GM12878 (cell line): ENCODE measurements around the gene DDX54. TPM values are rescaled to one million over a fixed set of nuclear protein-coding genes. Genes with fewer than 3 reads are reported as not detected.

Source experiments
- ATAC-seq: fragments of 200-7000 bp; cut with Tn5 transposase; 3 replicates; pipeline ENCODE4 v1.9.1; 2020; ENCODE audit warnings: mild to moderate bottlenecking, moderate library complexity
- BruUV-seq: library from RNA; stranded (reverse); fragments of 400-500 nt; replicated peaks from 2 replicates; lab custom pipeline; 2021; lab: Mats Ljungman, UMichigan
- CTCF ChIA-PET: fragments of 300-600 bp; sonication (Branson Sonifier 250); formaldehyde crosslinking; extraction: SDS; loops from one replicate; lab custom pipeline; 2021; ENCODE audit warnings: inconsistent platforms; lab: Yijun Ruan, JAX
- POLR2A ChIA-PET: fragments of 350-600 bp; formaldehyde crosslinking; extraction: SDS; loops from one replicate; lab custom pipeline; 2021; ENCODE audit warnings: inconsistent platforms; lab: Charles Lee
- RAD21 ChIA-PET: fragments of 300-600 bp; sonication (Branson Sonifier 250); formaldehyde crosslinking; loops from one replicate; lab custom pipeline; 2023; ENCODE audit warnings: antibody characterized with exemption; ENCODE audit not compliant: unreplicated experiment; lab: Charles Lee
- SMC1A ChIA-PET: fragments of 300-600 bp; sonication (Branson Sonifier 250); formaldehyde crosslinking; loops from one replicate; lab custom pipeline; 2023; ENCODE audit not compliant: unreplicated experiment, uncharacterized antibody; lab: Charles Lee
- DNase-seq: peaks from one replicate; pipeline ENCODE4 v3.0.0-alpha.2; 2011; ENCODE audit warnings: low read depth, low spot score
- FAIRE-seq: peaks from 3 replicates; lab custom pipeline; 2011; peaks lifted over from hg19 to GRCh38; lab: Jason Lieb, UNC
- H2AFZ ChIP-seq: 2 replicates; pipeline ENCODE4 v1.6.0; 2011; ENCODE audit warnings: low read depth, low read length, control low read depth; ENCODE audit not compliant: control insufficient read depth
- H3K27ac ChIP-seq: 2 replicates; pipeline ENCODE4 v1.5.1; 2011; ENCODE audit warnings: control low read depth; ENCODE audit not compliant: control insufficient read depth, insufficient read depth
- H3K27me3 ChIP-seq, 2 experiments: replicated peaks in 1 of 2; 2 replicates each; pipeline versions ENCODE4 v1.6.0 to v1.6.1; 2011; ENCODE audit warnings: low read length in 1 of 2; ENCODE audit not compliant: control insufficient read depth in 2 of 2, insufficient read depth in 2 of 2
- H3K36me3 ChIP-seq, 2 experiments: 2 replicates each; pipeline ENCODE4 v1.5.1; 2011; ENCODE audit warnings: low read length in 1 of 2; ENCODE audit not compliant: control insufficient read depth in 2 of 2, insufficient read depth in 2 of 2
- H3K4me1 ChIP-seq: 2 replicates; pipeline ENCODE4 v1.6.1; 2011; ENCODE audit warnings: mild to moderate bottlenecking, low read length, moderate library complexity, mixed read lengths; ENCODE audit not compliant: control insufficient read depth, insufficient read depth
- H3K4me2 ChIP-seq: 2 replicates; pipeline ENCODE4 v1.6.0; 2011; ENCODE audit warnings: control low read depth; ENCODE audit not compliant: control insufficient read depth, insufficient read depth
- H3K4me3 ChIP-seq: fragments of 200-600 bp; sonication (generic); 2 replicates; pipeline ENCODE4 v1.5.1; 2016
- H3K79me2 ChIP-seq: 2 replicates; pipeline ENCODE4 v1.6.0; 2011; ENCODE audit warnings: low read length; ENCODE audit not compliant: control insufficient read depth, insufficient read depth
- H3K9ac ChIP-seq: 2 replicates; pipeline ENCODE4 v1.8.0; 2011; ENCODE audit warnings: low read length, control low read depth, mixed read lengths; ENCODE audit not compliant: control insufficient read depth, insufficient read depth
- H3K9me3 ChIP-seq: replicated peaks from 3 replicates; pipeline ENCODE4 v1.5.1; 2011; ENCODE audit warnings: mild to moderate bottlenecking, low read length; ENCODE audit not compliant: control insufficient read depth, insufficient read depth
- H4K20me1 ChIP-seq: 2 replicates; pipeline ENCODE4 v1.6.0; 2011; ENCODE audit not compliant: control insufficient read depth, insufficient read depth
- CHD1 ChIP-seq: IDR thresholded peaks from 2 replicates; pipeline ENCODE4 v1.6.1; 2012; ENCODE audit warnings: low read depth, low read length, improper control_type of control experiment
- ESRRA ChIP-seq: IDR thresholded peaks from 2 replicates; pipeline ENCODE4 v1.6.1; 2012; ENCODE audit warnings: mild to moderate bottlenecking, low read length, improper control_type of control experiment
- JUNB ChIP-seq: IDR thresholded peaks from 2 replicates; pipeline ENCODE4 v1.6.1; 2016; ENCODE audit warnings: antibody characterized with exemption, mild to moderate bottlenecking
- MTA2 ChIP-seq: fragments of 450-650 bp; IDR thresholded peaks from 2 replicates; pipeline ENCODE4 v1.6.1; 2016; ENCODE audit warnings: low read depth, mild to moderate bottlenecking, moderate library complexity
- NFYB ChIP-seq: IDR thresholded peaks from 2 replicates; pipeline ENCODE4 v1.6.1; 2011; ENCODE audit warnings: low read depth, mild to moderate bottlenecking, low read length, improper control_type of control experiment, moderate library complexity; ENCODE audit not compliant: insufficient read depth
- POU2F2 ChIP-seq: IDR thresholded peaks from 3 replicates; pipeline ENCODE4 v1.6.1; 2011; ENCODE audit warnings: low read depth, mild to moderate bottlenecking, low read length, borderline replicate concordance
- REST ChIP-seq: IDR thresholded peaks from 2 replicates; pipeline ENCODE4 v1.6.1; 2012; ENCODE audit warnings: mild to moderate bottlenecking, low read depth, low read length
- SP1 ChIP-seq: IDR thresholded peaks from one replicate; pipeline ENCODE4 v1.6.1; 2011; ENCODE audit warnings: low read depth, low read length
- USF1 ChIP-seq: IDR thresholded peaks from 2 replicates; pipeline ENCODE4 v1.6.1; 2011; ENCODE audit warnings: borderline replicate concordance, low read depth, mild to moderate bottlenecking, moderate library complexity, mixed read lengths, low read length; ENCODE audit not compliant: insufficient read depth; ENCODE audit errors: extremely low read length
- USF2 ChIP-seq: IDR thresholded peaks from 2 replicates; pipeline ENCODE4 v1.6.1; 2011; ENCODE audit warnings: low read depth, low read length, improper control_type of control experiment, borderline replicate concordance
- WGBS: methylation state at CpG from one replicate; pipeline ENCODE4 v1.1.6; 2016; ENCODE audit warnings: low lambda C conversion rate; ENCODE audit not compliant: insufficient replicate concordance, insufficient coverage; ENCODE audit errors: missing lambda C conversion rate; 5-methylcytosine and 5-hydroxymethylcytosine counted together
- in situ Hi-C: fragments of 300-500 bp; cut with MboI; formaldehyde crosslinking; loops from 9 replicates; pipeline ENCODE4 v1.14.3; 2018; ENCODE audit warnings: mixed read lengths
- intact Hi-C: fragments of 100-400 bp; cut with micrococcal nuclease; formaldehyde crosslinking; loops from one replicate; pipeline ENCODE4 v1.14.2; 2022; ENCODE audit not compliant: unreplicated experiment
- polyA plus RNA-seq, 11 experiments: library from polyadenylated mRNA; depleted of rRNA in 4 of 11; unstranded in 6 of 11; stranded (reverse) in 5 of 11; fragments of >200 nt; fragmentation: Nextera tagmentation in 4 of 11; fragmentation: Illumina TruSeq in 1 of 11; extraction: Ambion mirVana in 4 of 11; extraction: Trizol in 1 of 11; gene quantifications; 1 replicate in 1 of 11; 2 replicates in 10 of 11; pipeline versions ENCODE4 v1.2.1 to v1.2.3, GENCODE V29; 2011 to 2016; ENCODE audit warnings: inconsistent platforms in 2 of 11, missing spikeins in 2 of 11, low read depth in 1 of 11
- total RNA-seq, 4 experiments: library from RNA; depleted of rRNA in 3 of 4; stranded (reverse); fragments of >200 nt in 3 of 4; fragmentation: Illumina TruSeq in 1 of 4; extraction: Trizol in 1 of 4; gene quantifications; 2 replicates each; pipeline versions ENCODE4 v1.2.1 to v1.2.3, GENCODE V29; 2013 to 2021

The DDX54 gene
- total and polyA plus RNA-seq, 10 of the 15 experiments (the other 5 are each of a cell fraction or from before 2014, with no cell fraction given) = 1.9 to 115 (median 56.3) TPM

- no peak for TF ChIP-seq JUNB
- TF ChIP-seq REST = no peak
- no peak for TF ChIP-seq MTA2
Measured at GRCh38 chr12:113191227-113191626, 5.9 kb upstream of the DDX54 start (continued).

GRCh38 chr12:113190761-113191160 is 5.5 kb upstream of the DDX54 start:
- intact Hi-C loops (loop anchor here (10.0 kb wide), 1 partner anchor 84 kb away; no protein-coding TSS in a partner anchor), in situ Hi-C loops (no loop called here)
- WGBS = 83% methylated on average over 4 of the region's 4 CpGs
- POLR2A ChIA-PET = interaction anchor here (0.6 kb wide), 1 partner anchor 33 kb away, joined by 3 read pairs; no protein-coding TSS in a partner anchor
- ATAC-seq (peak; percentile 7; the same call in 1 of the 3 replicates), DNase-seq (no peak), FAIRE-seq (no peak)
- RAD21 ChIA-PET = interaction anchor here (0.6 kb wide), 1 partner anchor 10 kb away, joined by 3 read pairs; no protein-coding TSS in a partner anchor
- Histone ChIP-seq H3K27ac (no peak overlapping the region), H4K20me1 (no peaks in the 10 kb centered on the region), H3K36me3 (peaks cover 5 to 19% of the 10 kb centered on the region in 2 experiments), H3K4me1 (peaks cover 9% of the 10 kb centered on the region), H3K9ac (no peak overlapping the region), H3K27me3 (no peaks in the 10 kb centered on the region), H2AFZ (no peak overlapping the region), H3K79me2 (peaks cover 17% of the 10 kb centered on the region), H3K9me3 (no peaks in the 10 kb centered on the region), H3K4me3 (no peak overlapping the region), H3K4me2 (no peak overlapping the region)
- SMC1A ChIA-PET = interaction anchor here (1.1 kb wide), 1 partner anchor 17 kb away, joined by 3 read pairs; no protein-coding TSS in a partner anchor
- TF ChIP-seq USF2 (peak; percentile 3; the same call in 1 of the 2 replicates), POU2F2 (peak; percentile 78; the same call in 1 of the 3 replicates), MTA2 (no peak), USF1 (peak; percentile 14), ESRRA (no peak), CHD1 (no peak), SP1 (peak; percentile 18), NFYB (peak; percentile 76)
- BruUV-seq = no TSS peak
- CTCF ChIA-PET = interaction anchor here (1.3 to 2.0 kb wide), 3 partner anchors 16 to 198 kb away, joined by 3 to 5 read pairs (median 4); no protein-coding TSS in a partner anchor
